GM18873 (cell line): ENCODE measurements around the gene THBS1.

ENCODE experiments used
- ATAC-seq: cut with Tn5 transposase; IDR thresholded peaks from one replicate; pipeline ENCODE4 v1.9.1; 2021; ENCODE audit warnings: mild to moderate bottlenecking, moderate library complexity, moderate number of reproducible peaks; ENCODE audit not compliant: unreplicated experiment, low FRiP score

Gene THBS1

DNA sequence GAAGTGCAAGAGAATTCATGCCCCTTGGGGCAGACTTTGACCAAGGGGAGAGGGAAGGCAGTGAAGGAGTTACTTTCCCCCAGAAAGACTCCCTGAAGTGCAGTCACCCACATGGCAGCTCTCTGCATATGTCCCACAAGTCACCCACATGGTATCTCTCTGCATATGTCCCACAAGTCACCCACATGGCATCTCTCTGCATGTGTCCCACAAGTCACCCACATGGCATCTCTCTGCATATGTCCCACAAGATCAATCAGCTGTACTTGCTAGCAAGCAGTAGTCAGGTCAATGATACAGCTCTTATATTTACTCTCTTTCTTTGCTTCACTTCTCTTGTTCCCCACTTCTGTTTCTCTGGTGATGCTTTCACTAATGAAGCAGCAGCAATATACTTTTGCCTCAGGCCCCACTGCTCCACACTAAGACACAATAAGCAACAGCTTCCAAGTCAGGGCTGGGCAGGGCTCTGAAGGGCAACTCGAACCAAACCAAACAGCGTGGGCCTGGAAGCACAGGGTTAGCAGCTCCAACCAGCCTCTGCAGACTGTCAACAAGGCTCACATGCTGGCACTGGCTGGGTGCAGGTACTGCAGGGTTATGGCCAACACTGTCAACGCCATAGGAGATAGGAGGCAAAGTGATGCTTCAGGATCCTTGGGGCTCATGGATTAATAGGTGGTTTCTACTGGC lies 46.7 kb downstream of the THBS1 start:
- ATAC-seq, result no peak

DNA sequence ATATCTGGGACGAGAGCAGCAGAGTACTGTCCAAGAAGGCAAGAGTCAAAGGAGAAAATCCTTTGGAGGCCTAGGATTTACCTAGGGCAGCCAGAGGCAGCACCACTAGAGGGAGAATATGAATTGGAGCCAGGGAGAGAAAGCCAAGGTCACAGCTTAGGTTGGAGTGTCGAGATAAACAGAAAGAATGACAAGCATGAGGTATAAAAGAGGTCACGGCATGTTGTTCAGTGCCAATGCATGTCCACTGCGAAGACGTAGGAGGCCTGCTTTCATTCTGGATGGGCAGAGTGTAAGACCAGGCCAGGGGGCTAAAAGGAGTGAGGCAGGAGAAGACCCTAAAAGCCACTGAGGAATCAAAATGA lies 47.2 kb downstream of the THBS1 start:
- ATAC-seq, result no peak

DNA sequence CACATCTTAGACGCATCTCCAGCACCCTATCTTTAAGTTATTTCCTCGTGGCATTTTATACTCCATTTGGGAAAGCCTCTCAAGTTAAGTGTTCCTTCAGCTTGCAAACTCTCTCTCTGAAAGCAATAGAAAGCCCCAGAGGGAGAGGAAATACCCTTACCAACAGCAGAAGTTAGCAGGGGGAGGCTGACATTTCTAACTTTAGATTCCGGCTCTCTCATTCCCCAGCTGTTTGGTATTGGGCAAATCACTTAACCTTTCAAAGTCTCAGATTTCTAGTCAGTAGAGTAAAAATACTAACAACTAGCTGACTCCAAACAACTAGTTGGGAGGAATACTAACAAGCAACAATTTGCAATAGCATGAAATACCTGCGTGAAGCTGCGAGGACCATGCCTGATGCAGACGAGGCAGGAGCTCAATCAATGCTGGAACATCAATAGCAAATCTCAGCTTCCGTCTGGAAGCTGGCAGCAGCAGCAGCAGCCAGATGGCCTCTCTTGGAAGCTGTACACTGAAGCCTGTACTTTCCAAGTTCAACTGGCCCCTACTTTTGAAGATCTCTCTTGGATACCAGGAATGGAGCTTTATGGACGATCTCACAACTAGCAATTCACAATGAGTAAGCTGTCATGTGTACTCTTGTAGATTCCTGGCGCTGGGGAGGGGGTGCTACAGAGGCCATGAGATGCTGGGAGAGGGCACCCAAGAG lies 47.8 kb downstream of the THBS1 start:
- no peak for ATAC-seq

GRCh38 chr15:39629371-39629770 lies 48.5 kb downstream of the THBS1 start:
- ATAC-seq, result no peak

- ATAC-seq, result no peak
Observed at GRCh38 chr15:39629906-39630305, 49.0 kb downstream of the THBS1 start.

GRCh38 chr15:39631357-39631756 lies 50.5 kb downstream of the THBS1 start:
- ATAC-seq, result no peak

DNA sequence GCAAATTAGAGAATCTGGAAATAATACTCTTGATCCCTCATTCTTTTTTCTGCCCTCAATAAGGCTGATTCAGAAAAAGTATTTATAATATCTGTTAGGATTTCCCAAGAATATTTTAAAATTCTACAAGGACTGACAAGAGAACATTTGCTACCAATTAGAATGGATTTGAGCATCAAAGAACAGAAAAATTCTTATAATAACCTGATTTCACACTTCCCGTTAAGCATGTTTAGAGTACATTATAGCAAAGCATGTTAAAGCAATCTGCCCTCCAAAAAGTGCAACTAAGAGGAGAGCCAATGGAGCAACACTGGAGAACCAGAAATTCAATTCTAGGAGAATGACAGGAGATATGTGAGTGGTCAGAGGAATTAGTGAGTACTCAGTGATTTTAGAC lies 57.2 kb downstream of the THBS1 start:
- ATAC-seq, result no peak

DNA sequence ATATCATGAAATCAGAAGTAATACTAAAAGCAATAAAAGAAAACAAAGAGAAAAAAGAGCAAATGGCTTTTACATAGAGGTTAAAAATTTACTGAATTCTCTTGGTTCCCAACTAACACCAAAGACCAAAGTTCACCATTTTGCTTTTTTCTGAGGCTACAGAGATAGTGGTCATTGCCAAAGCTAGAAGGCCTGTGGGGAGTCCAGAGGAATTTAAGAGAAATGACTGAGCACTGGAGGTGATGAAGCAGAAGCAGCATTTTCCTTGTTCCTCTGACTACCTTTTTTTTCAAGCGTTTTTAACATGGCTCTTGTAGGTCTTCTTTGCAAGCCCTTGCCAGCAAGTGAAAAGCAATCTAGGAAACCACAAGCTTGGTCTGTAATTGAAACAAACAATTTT lies 58.2 kb downstream of the THBS1 start:
- no peak for ATAC-seq

DNA sequence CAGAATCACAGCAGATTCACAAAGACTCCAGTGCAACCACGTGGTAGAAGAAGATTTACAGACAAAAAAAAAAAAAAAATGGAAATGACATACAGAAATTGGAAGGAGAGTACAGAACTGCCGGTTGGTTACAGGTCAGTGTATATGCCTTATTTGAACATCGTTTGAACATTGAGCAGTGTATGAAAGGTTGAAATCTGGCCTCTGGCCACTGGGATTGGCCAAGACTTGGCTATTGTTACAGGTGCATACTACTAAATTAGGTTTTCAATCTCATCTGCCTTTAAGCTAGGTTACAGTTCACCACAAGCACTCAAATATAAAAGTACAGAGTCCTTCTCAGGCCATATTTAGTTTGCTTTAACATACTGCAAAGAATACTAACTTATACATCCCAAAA lies 59.8 kb downstream of the THBS1 start:
- no peak for ATAC-seq

DNA sequence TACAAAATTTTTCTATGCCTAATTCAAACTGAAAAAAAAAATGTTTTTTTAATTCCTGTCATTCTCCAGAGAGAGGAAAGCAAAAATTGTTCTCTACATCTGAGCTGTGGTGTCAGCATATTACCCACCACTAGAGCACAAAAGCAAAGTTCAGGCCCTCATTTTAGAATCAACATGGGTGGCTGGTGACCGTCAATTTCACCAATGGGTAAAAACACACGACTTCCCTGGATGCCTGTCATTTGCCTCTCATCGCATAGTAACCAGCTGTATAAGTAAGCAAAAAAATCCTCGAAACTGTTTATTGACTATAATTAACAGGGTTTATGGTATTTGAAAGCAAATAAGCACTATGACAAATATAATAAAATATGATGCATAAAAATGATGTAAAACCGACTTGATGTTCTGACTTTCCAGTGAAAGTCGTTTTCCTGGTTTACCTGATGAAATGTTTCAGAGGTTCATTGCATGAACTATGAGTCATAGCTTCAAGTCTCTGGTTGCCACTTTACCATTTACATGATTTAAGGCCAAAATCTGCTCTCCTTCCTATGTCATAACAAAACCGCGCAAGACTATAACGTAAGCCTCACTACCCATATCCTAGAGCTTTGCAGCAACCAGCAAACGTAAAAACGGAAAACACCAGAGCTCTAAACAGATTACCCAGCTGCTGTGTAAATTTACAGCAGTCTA lies 60.5 kb downstream of the THBS1 start:
- ATAC-seq, result no peak

GRCh38 chr15:39642011-39642640 lies 61.2 kb downstream of the THBS1 start:
- no peak for ATAC-seq

GRCh38 chr15:39643727-39644126 lies 62.8 kb downstream of the THBS1 start:
- no peak for ATAC-seq

- ATAC-seq, result no peak
Observed at GRCh38 chr15:39644136-39644535, 63.3 kb downstream of the THBS1 start.

- no peak for ATAC-seq
Observed at GRCh38 chr15:39645138-39645975, 64.5 kb downstream of the THBS1 start.

DNA sequence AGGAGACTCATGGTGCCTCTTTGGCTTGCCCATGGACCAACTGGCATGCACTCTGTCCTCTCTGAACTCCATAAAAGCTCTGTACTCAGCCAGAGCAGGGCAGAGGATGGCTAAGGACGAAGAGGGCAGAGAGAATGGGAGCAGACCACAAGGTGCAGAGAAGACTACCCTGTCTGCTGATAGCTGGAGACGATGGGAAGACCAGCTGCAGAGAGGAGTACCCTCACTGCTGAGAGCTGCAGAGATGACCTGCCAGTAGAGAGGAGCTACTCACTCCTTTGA lies 65.0 kb downstream of the THBS1 start:
- ATAC-seq, result no peak

- no peak for ATAC-seq
Observed at GRCh38 chr15:39646425-39646824, 65.5 kb downstream of the THBS1 start.
